NCI-H69 (cell line): ENCODE data around the gene SYN1.
"Not testable (repeated sequence)": the region's sequence is repeated elsewhere in the genome, so short reads cannot be mapped to it uniquely, and the experiment has no call there.

Source experiments
- DNase-seq: peaks from one replicate; lab custom pipeline; 2025; lab: John Stamatoyannopoulos, UW

The SYN1 gene

DNA sequence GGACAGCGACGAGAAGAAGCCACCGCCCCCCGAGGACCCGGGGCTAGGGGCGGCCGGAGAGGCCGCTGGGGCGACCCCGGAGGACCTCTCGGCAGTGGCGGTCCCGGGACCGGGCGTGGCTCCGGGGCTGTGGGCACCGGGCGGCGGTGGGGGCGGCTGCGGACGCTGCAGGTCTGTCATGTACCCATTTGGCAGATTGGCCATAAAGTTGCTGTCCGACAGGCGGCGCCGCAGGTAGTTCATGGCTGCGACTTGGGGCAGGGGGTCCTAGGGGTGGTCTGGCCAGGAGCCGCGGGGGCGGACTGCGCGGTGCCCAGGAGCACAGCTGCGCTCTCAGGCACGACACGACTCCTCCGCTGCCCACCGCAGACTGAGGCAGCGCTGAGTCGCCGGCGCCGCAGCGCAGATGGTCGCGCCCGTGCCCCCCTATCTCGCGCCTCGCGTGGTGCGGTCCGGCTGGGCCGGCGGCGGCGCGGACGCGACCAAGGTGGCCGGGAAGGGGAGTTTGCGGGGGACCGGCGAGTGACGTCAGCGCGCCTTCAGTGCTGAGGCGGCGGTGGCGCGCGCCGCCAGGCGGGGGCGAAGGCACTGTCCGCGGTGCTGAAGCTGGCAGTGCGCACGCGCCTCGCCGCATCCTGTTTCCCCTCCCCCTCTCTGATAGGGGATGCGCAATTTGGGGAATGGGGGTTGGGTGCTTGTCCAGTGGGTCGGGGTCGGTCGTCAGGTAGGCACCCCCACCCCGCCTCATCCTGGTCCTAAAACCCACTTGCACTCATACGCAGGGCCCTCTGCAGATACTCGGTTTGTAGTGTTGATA is at the start of gene SYN1:
Gene SYN1 (minus strand): TSS at position 372 of the 817 bp plus-strand sequence. CDS start 129 bp downstream, at position 243.
- DNase-seq, result peak; percentile 91

GRCh38 chrX:47665797-47666196 is 46.1 kb upstream of the SYN1 start:
- not testable (repeated sequence) for DNase-seq

GRCh38 chrX:47664737-47665136 is 45.1 kb upstream of the SYN1 start:
- DNase-seq, result no peak

- no peak for DNase-seq
Observed at GRCh38 chrX:47662144-47662657, 42.5 kb upstream of the SYN1 start.

- DNase-seq, result no peak
Observed at GRCh38 chrX:47661539-47661938, 41.9 kb upstream of the SYN1 start.

- no peak for DNase-seq
Observed at GRCh38 chrX:47659421-47659726, 39.7 kb upstream of the SYN1 start.

DNA sequence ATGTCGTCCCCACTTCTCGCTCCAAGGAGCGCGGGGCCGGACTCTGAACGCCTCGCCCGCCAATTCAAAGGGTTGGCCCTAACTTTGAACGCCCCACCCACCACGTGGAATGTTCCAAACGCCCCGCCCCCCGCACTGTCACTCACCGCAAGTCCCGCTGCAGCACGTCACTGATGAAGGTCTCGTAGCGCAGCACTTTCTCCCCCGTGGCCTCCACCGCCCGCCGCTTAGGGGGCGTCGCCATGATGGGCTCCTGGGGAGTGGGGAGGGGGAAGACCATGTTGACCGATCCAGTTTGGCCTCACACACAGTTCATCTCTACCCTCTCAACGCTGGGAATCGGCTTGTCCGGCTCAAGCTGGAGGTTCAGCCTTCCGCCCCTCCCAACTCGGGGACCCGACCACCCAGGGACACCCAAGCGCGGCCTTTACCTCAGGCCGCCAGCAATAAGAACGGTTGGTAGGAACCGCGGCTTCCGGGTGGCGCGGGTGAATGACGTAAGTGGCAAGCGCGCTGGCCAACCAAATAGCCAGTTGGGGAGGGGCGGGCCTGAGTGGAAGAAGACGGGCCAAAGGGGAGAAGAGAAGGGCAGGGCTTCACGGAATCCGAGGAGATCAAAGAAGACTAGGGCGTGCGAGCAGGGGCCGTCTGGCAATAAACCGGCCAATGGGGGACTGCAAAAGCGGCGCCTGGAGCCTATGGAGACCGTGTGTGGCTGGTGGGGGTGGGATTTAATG is 39.2 kb upstream of the SYN1 start, which contains the start of gene UXT:
Gene UXT (minus strand): TSS at position 497 of the 737 bp plus-strand sequence. CDS start 253 bp downstream, at position 244.
- DNase-seq, result peak; percentile 97

- DNase-seq, result no peak
Observed at GRCh38 chrX:47658301-47658683, 38.6 kb upstream of the SYN1 start.

DNA sequence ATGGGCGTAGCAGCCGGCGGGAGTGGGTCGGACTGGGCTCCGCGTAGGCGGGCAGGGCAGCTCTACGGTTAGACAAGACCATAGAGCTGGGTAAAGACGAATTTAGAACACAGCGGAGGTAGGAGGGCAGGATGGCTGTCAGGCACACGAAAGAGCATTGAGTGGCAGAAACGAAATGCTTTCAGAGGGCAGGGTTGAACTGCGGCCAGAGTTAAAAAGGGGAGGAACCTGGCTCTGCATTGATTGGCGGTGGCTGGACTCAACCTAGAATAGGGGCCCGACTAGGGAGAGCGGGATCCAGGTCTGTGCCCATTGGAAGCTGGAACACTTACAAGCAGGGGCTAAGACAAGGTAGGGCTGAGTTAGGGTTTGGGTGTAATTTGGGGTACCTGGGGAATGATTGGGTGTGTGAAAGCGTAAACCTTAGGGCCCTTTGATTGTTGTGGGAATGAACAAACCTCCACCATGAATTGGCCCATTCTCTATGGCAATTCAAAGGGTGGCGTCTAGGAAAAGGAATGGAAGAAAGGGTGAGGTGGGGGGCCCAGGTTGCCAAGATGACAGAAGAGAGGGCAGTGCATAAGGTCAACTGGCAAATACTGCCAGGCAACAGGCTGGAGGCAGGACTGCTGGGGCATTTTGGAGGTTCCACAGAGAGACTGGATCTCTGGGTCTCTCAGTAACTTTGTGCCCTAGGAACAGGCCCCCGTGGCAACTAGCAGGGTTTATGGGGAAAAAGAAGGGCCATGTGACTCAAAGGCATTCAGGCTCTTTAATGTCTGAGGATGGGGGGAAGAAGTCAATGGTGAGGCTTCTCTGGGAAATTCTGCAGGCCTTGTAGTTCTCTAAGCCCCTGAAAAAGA is 31.6 kb upstream of the SYN1 start:
- no peak for DNase-seq

- DNase-seq, result peak; percentile 98
Observed at GRCh38 chrX:47650164-47651042, 30.7 kb upstream of the SYN1 start, which contains the start of gene ELK1. ELK1 (minus strand) TSS chrX:47650563; CDS start chrX:47641441, 9,122 bp downstream.

- peak; percentile 30 for DNase-seq
Observed at GRCh38 chrX:47649781-47650163, 30.1 kb upstream of the SYN1 start.

GRCh38 chrX:47649271-47649670 is 29.6 kb upstream of the SYN1 start:
- DNase-seq, result no peak

DNA sequence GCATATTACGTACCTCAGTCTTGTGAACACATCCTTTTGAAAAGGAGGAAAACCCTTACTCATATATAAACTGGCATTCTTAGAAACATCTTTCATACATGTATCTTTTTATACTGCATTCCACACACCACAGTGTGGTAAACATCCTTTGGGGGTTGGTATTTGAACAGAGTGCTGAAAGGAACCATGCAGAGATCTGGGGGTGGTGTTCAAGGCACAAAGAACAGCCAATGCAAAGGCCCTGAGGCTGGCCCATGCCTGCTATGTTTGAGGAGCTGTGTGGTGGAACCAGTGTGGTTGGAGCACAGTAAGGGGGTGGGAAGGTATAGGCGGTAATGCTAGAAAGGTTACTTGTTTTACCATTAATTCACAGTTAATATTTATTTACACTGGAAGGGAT is 28.7 kb upstream of the SYN1 start:
- DNase-seq, result no peak

DNA sequence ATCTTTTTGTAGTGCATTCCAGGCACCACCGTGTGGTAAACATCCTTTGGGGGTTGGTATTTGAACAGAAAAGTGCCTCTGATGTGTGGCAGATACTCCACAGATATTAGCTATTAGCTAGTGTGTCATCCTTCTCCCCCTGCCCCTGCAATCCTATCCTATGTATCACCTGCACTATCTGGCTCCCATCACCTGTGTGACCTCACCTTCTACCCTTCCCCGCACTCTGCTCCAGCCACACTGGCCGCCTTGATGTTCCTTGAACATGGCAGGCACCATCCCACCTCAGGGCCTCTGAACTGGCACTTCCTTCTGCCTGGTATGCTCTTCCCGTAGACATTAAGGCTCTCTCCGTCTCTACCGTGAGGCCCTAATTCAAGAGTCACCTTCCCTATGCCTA is 27.0 kb upstream of the SYN1 start:
- no peak for DNase-seq

DNA sequence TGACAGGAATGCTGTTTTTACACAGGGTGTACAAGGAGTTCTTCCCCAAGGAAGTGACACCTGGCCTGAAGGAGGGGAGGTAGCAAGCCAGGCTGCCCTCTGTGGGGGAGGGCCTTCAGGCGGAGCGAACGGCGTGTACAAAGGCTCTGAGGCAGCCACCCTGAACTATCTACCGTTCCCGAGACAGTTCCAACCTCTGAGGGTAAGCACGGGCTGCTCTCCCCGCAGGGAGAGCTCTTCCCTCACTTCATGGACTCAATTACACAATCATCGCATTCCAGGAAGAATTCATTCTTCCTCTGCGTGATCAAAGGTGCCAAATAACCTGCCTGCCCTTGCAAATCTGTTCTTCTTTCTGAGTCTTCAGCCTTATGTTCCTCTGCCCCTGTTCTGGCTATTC is 25.9 kb upstream of the SYN1 start:
- no peak for DNase-seq

DNA sequence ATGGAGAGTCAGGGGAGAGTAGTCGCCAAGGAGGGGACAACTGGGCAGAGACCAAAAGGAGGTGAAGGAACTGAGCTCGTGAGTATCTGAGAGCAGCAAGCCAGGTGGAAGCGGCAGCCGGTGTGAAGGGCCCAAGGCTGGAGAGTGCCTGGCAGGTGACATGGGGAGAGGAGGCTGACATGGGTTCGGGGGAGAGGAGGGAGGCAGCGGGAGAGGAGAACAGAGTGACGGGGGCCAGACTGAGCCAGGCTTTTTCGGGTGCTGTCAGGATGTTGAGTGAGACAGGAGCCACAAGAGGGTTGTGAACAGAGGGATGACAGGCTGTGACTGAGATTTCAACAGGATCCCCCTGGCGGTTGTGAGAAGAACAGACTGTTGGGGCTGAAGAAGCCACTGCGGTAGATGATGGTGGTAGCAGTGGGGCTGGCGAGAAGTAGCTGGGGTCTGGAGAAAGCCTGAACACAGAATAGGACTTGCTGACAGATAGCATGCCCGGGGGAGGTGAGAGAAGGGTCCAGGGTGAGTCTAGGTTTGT is 25.0 kb upstream of the SYN1 start:
- no peak for DNase-seq

DNA sequence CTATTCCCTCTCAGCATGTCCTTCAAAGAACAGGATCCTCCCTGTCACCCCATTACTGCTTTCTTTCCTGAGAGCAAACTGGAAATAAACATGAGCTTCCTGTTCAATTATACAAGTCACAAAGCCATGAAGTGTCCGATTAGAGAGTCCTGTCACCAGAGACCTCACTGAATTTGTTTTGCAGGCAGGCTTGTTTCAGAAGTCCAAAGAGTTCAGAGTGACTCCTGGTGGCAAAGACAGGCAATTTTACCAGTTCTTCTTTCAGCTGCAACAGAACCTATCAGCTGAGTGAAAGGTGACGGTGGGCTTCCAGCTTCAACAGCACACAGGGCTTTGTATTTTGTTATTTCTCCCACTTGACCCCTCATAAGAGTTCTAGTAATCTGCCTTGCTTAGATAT is 24.3 kb upstream of the SYN1 start:
- DNase-seq, result peak; percentile 5

DNA sequence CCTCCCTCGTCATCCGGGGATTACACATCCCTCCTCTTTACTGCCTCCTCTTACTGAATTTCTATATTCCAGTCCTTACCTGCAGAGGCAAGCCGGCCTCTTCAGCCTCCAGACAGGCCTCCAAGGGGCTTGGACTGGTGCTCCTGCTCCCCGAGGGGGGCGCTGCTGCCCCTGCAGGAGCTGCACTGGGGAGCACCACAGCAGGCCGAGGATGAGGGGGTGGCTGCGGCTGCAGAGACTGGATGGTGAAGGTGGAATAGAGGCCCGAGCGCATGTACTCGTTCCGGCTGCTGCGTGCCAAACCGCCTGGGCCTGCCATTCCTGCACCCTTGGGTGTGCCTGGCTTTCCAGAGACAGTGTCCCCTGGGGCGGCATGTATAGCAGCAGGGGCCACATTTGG is 19.2 kb upstream of the SYN1 start:
- no peak for DNase-seq

- no peak for DNase-seq
Observed at GRCh38 chrX:47637546-47638195, 18.0 kb upstream of the SYN1 start.

DNA sequence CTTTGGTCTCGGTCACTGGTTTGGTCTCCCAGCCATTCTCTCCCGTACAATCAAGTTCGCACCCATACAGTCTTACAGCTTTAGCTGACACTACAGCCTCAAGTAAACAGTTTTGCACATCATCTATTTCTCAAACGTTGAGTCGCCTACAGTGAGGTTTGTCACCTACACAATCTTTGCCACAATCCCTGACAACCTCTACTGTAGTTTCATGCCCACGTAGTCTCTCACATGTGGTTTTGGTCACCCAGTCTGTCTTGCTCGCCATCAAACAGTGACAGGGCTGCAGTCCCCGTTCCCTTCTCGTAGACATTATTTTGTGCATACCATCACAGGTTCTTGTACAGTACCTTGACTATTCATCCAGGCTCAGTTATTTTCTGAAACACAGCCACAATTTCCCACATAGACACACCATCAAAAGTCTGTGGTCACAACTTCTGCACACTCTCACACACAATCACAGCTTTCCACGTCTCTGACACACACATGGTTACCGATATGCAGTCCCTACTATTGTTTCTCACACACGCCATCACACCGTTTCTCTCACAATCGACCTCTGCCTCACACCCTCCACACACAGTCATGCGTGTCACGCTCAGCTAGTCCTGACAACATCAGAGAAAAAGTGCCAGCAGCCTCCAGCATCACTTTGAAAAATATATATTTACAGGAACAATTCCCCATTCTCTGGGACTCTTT is 15.4 kb upstream of the SYN1 start:
- no peak for DNase-seq
